NB4 (cell line): ENCODE data around the gene RASA3.
A peak's percentile ranks its signal among the peaks of the same experiment; 100 is the strongest.

ENCODE experiments used
- MYC ChIP-seq: IDR thresholded peaks from 2 replicates; pipeline ENCODE4 v1.6.1; 2011; ENCODE audit warnings: low read depth, low read length
- POLR2A ChIP-seq: IDR thresholded peaks from 2 replicates; pipeline ENCODE4 v1.6.1; 2011; ENCODE audit warnings: mild to moderate bottlenecking; ENCODE audit not compliant: insufficient read length; ENCODE audit errors: extremely low read depth
- TF ChIP-seq, protein P1 (sequence below): IDR thresholded peaks from one replicate; pipeline ENCODE4 v1.5.1; 2012; ENCODE audit warnings: low read depth, low read length
- TF ChIP-seq, protein P2 (sequence below): IDR thresholded peaks from 2 replicates; pipeline ENCODE4 v1.6.1; 2011; ENCODE audit warnings: low read depth, low read length

DNA sequence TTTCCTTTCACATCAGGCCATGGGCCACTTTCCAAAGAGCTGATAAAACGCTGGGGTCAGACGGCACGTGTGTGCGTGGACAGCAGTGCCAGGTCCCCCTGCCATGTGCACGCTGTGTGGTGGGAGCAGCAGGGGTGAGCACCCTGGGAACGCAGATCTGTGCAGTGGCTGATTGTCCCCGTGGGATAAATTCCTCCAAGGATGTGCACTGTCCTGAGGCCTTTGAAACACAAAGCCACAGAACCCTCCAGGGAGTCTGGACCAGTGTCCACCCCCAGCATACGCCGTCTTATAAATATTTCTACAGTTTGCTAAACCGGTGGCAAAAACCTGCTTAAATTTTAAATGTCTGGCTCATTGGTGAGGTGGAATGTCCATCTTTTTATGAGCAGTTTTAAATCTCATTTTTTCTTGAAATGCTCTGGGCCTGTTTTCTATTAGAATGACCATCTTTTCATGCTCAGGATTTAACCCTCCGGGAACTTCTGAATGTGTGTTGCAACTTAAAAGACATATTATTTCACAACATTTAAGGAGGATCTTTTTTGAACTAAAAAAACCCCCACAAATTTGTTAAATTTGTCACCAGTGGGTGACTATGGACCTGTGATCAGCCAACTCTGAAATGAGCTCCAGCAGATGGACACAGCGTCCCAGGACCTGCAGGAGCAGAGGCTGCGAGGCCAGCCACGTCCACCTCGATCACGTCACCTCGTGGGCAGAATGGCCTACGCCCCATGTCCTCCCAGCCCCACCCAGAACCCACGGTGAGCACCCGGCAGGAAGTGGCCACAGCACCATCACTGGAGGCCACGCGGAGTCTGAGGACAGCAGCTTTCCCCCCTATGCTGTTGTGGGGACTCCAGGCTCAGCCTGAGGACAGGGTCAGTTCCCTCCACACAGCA, 68.6 kb downstream of the RASA3 start:
- TF ChIP-seq, protein P1, sequence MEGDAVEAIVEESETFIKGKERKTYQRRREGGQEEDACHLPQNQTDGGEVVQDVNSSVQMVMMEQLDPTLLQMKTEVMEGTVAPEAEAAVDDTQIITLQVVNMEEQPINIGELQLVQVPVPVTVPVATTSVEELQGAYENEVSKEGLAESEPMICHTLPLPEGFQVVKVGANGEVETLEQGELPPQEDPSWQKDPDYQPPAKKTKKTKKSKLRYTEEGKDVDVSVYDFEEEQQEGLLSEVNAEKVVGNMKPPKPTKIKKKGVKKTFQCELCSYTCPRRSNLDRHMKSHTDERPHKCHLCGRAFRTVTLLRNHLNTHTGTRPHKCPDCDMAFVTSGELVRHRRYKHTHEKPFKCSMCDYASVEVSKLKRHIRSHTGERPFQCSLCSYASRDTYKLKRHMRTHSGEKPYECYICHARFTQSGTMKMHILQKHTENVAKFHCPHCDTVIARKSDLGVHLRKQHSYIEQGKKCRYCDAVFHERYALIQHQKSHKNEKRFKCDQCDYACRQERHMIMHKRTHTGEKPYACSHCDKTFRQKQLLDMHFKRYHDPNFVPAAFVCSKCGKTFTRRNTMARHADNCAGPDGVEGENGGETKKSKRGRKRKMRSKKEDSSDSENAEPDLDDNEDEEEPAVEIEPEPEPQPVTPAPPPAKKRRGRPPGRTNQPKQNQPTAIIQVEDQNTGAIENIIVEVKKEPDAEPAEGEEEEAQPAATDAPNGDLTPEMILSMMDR: no peak
- TF ChIP-seq MYC (peak; percentile 91), POLR2A (peak; percentile 25)
- TF ChIP-seq, protein P2, sequence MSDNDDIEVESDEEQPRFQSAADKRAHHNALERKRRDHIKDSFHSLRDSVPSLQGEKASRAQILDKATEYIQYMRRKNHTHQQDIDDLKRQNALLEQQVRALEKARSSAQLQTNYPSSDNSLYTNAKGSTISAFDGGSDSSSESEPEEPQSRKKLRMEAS: peak; percentile 92
